K562 (cell line): Measurements from ENCODE around the gene B3GALT4. TPM values are rescaled to one million over a fixed set of nuclear protein-coding genes. Genes with fewer than 3 reads are reported as not detected.

Experiments
- ATAC-seq: fragments of 200-7000 bp; cut with Tn5 transposase; 3 replicates; pipeline ENCODE4 v1.9.1; 2020; ENCODE audit warnings: moderate library complexity
- BruUV-seq: library from RNA; stranded (reverse); fragments of 400-500 nt; replicated peaks from 2 replicates; lab custom pipeline; 2021; lab: Mats Ljungman, UMichigan
- CTCF ChIA-PET: fragments of 300-600 bp; formaldehyde crosslinking; extraction: SDS; loops from one replicate; lab custom pipeline; 2021; ENCODE audit warnings: low intra/inter-chr PET ratio; lab: Yijun Ruan, JAX
- POLR2A ChIA-PET: fragments of 300-600, 350-650 bp; sonication (Branson Sonifier 250); formaldehyde crosslinking; extraction: SDS; loops from one replicate; lab custom pipeline; 2021; ENCODE audit warnings: antibody characterized with exemption, inconsistent platforms; lab: Yijun Ruan, JAX
- DNase-seq, 4 experiments: peaks; one replicate each; pipeline versions ENCODE4 v3.0.0 to v3.0.0-alpha.2; 2011 to 2018; ENCODE audit warnings: low spot score in 3 of 4, mixed read lengths in 3 of 4; ENCODE audit errors: extremely low read depth in 1 of 4
- FAIRE-seq: peaks from 2 replicates; lab custom pipeline; 2011; peaks lifted over from hg19 to GRCh38; lab: Jason Lieb, UNC
- H2AFZ ChIP-seq: 2 replicates; pipeline ENCODE4 v1.6.0; 2011; ENCODE audit warnings: low read depth, low read length, control low read depth, inconsistent platforms
- H3K27ac ChIP-seq: fragments of 200-600 bp; 3 replicates; pipeline ENCODE4 v1.8.0; 2011; ENCODE audit warnings: low read depth, mild to moderate bottlenecking, control low read depth, inconsistent platforms, low read length, moderate library complexity, mixed read lengths; ENCODE audit errors: extremely low read depth
- H3K27me3 ChIP-seq, 2 experiments: fragments of 300-600 bp in 1 of 2; 2 replicates in 1 of 2; 3 replicates in 1 of 2; pipeline versions ENCODE4 v1.6.0 to v1.8.0; 2011; ENCODE audit warnings: inconsistent platforms in 2 of 2, low read length in 2 of 2, mild to moderate bottlenecking in 1 of 2, mixed read lengths in 1 of 2, moderate library complexity in 1 of 2; ENCODE audit not compliant: control insufficient read depth in 2 of 2, insufficient read depth in 2 of 2
- H3K36me3 ChIP-seq: fragments of 300-600 bp; 3 replicates; pipeline ENCODE4 v1.8.0; 2011; ENCODE audit warnings: mild to moderate bottlenecking, low read length, inconsistent platforms; ENCODE audit not compliant: control insufficient read depth, insufficient read depth
- H3K4me1 ChIP-seq, 2 experiments: fragments of 200-600 bp in 1 of 2; replicated peaks in 1 of 2; 2 replicates in 1 of 2; 3 replicates in 1 of 2; pipeline versions ENCODE4 v1.5.1 to v1.8.0; 2011; ENCODE audit warnings: inconsistent platforms in 2 of 2, low read length in 2 of 2, mild to moderate bottlenecking in 1 of 2, mixed read lengths in 1 of 2, moderate library complexity in 1 of 2; ENCODE audit not compliant: control insufficient read depth in 2 of 2, insufficient read depth in 2 of 2
- H3K4me2 ChIP-seq: 2 replicates; pipeline ENCODE4 v1.6.1; 2011; ENCODE audit warnings: low read length, control low read depth, inconsistent platforms, mixed read lengths; ENCODE audit not compliant: insufficient read depth
- H3K4me3 ChIP-seq: fragments of 200-600 bp; sonication (generic), shearing (Covaris generic); 2 replicates; pipeline ENCODE4 v1.5.1; 2016; ENCODE audit warnings: control low read depth, inconsistent platforms
- H3K79me2 ChIP-seq: fragments of 200-600 bp; 3 replicates; pipeline ENCODE4 v1.8.0; 2011; ENCODE audit warnings: low read length, inconsistent platforms; ENCODE audit not compliant: control insufficient read depth, insufficient read depth
- H3K9ac ChIP-seq, 2 experiments: 2 replicates each; pipeline versions ENCODE4 v1.6.0 to v1.6.1; 2011; ENCODE audit warnings: low read depth in 2 of 2, low read length in 2 of 2, control low read depth in 1 of 2, inconsistent platforms in 1 of 2, mild to moderate bottlenecking in 1 of 2, mixed read lengths in 1 of 2; ENCODE audit not compliant: insufficient read depth in 1 of 2
- H3K9me1 ChIP-seq: one replicate; pipeline ENCODE4 v1.6.0; 2011; ENCODE audit warnings: inconsistent platforms, mild to moderate bottlenecking, low read length, moderate library complexity; ENCODE audit not compliant: control insufficient read depth, insufficient read depth
- H3K9me3 ChIP-seq: replicated peaks from 2 replicates; pipeline ENCODE4 v1.5.1; 2011; ENCODE audit warnings: low read depth, low read length, inconsistent platforms; ENCODE audit not compliant: control insufficient read depth, insufficient read depth
- H4K20me1 ChIP-seq: replicated peaks from 2 replicates; pipeline ENCODE4 v1.6.1; 2011; ENCODE audit warnings: low read length, inconsistent platforms, mixed read lengths; ENCODE audit not compliant: control insufficient read depth, insufficient read depth
- ASH1L ChIP-seq: fragments of 450-650 bp; IDR thresholded peaks from 2 replicates; pipeline ENCODE4 v1.6.1; 2018; ENCODE audit warnings: borderline replicate concordance, mild to moderate bottlenecking, low read depth; ENCODE audit not compliant: partially characterized antibody
- BRF2 ChIP-seq: IDR thresholded peaks from 3 replicates; pipeline ENCODE4 v1.6.1; 2011; ENCODE audit warnings: borderline replicate concordance, mild to moderate bottlenecking; ENCODE audit not compliant: insufficient read length, insufficient read depth
- HMGN3 ChIP-seq: IDR thresholded peaks from 2 replicates; pipeline ENCODE4 v1.6.1; 2011; ENCODE audit warnings: borderline replicate concordance, low read depth, mild to moderate bottlenecking, mixed read lengths, low read length; ENCODE audit not compliant: insufficient read length; ENCODE audit errors: extremely low read depth
- L3MBTL2 ChIP-seq: fragments of 450-650 bp; IDR thresholded peaks from 2 replicates; pipeline ENCODE4 v1.6.1; 2016; ENCODE audit warnings: mild to moderate bottlenecking, moderate library complexity
- NR1H2 ChIP-seq: sonication (generic); formaldehyde crosslinking; IDR thresholded peaks from 2 replicates; pipeline ENCODE4 v1.4.0; 2020; ENCODE audit warnings: mild to moderate bottlenecking, missing genetic modification reagents
- RBBP5 ChIP-seq: fragments of 200-600 bp; sonication (generic); IDR thresholded peaks from 2 replicates; pipeline ENCODE4 v1.6.1; 2012; ENCODE audit warnings: borderline replicate concordance, mild to moderate bottlenecking, low read length, control low read depth, inconsistent platforms; ENCODE audit not compliant: insufficient read depth, poor library complexity, severe bottlenecking
- RERE ChIP-seq: sonication (generic); formaldehyde crosslinking; IDR thresholded peaks from 2 replicates; pipeline ENCODE4 v1.8.0; 2023; ENCODE audit warnings: missing genetic modification reagents, mild to moderate bottlenecking, borderline replicate concordance
- SMAD2 ChIP-seq: fragments of 150-350 bp; IDR thresholded peaks from 2 replicates; pipeline ENCODE4 v1.6.1; 2014; ENCODE audit warnings: low read depth, mild to moderate bottlenecking, low read length
- SRSF7 ChIP-seq: fragments of 200-400 bp; formaldehyde crosslinking; optimal IDR thresholded peaks from 2 replicates; pipeline ENCODE3; 2017; ENCODE audit warnings: mild to moderate bottlenecking, low read depth, low read length
- TAL1 ChIP-seq: fragments of 450-650 bp; IDR thresholded peaks from 2 replicates; pipeline ENCODE4 v1.6.1; 2016; ENCODE audit warnings: mild to moderate bottlenecking
- TSHZ1 ChIP-seq: fragments of 250-450 bp; sonication (Bioruptor Pico); IDR thresholded peaks from 2 replicates; pipeline ENCODE4 v1.4.0; 2020; ENCODE audit warnings: mild to moderate bottlenecking, moderate library complexity
- ZC3H4 ChIP-seq: sonication (generic); formaldehyde crosslinking; IDR thresholded peaks from 2 replicates; pipeline ENCODE4 v1.9.0; 2021; ENCODE audit warnings: missing genetic modification reagents, borderline replicate concordance
- WGBS: fragments of 100-300 bp; shearing (Covaris generic); methylation state at CpG from one replicate; pipeline ENCODE4 v1.1.6; 2016; ENCODE audit warnings: low coverage, mixed read lengths; ENCODE audit not compliant: insufficient coverage; ENCODE audit errors: missing lambda C conversion rate; 5-methylcytosine and 5-hydroxymethylcytosine counted together
- in situ Hi-C: fragments of 300-500 bp; cut with MboI; formaldehyde crosslinking; loops from 4 replicates; pipeline ENCODE4 v1.15.0; 2018; ENCODE audit warnings: inconsistent platforms, mixed read lengths
- intact Hi-C: fragments of 100-400 bp; cut with micrococcal nuclease; formaldehyde crosslinking; loops from 2 replicates; pipeline ENCODE4 v1.14.2; 2022
- polyA plus RNA-seq, 8 experiments: library from polyadenylated mRNA; depleted of rRNA in 4 of 8; stranded (reverse) in 5 of 8; unstranded in 3 of 8; fragments of >200 nt; fragmentation: Nextera tagmentation in 2 of 8; fragmentation: Illumina TruSeq in 1 of 8; extraction: Ambion mirVana in 2 of 8; extraction: Trizol in 1 of 8; gene quantifications; 2 replicates each; pipeline versions ENCODE4 v1.2.1 to v1.2.3, GENCODE V29; 2011 to 2014; ENCODE audit warnings: inconsistent platforms in 1 of 8, missing spikeins in 1 of 8
- total RNA-seq, 7 experiments: library from RNA; depleted of rRNA in 6 of 7; stranded (reverse); fragments of >200 nt in 6 of 7; fragmentation: Illumina TruSeq in 2 of 7; extraction: Trizol in 2 of 7; gene quantifications; 2 replicates each; pipeline versions ENCODE4 v1.2.1 to v1.2.3, GENCODE V29; 2011 to 2021; ENCODE audit warnings: low replicate concordance in 1 of 7

Gene B3GALT4
- total and polyA plus RNA-seq, 9 of the 15 experiments (the other 6 are each of a cell fraction or from before 2014, with no cell fraction given) = 0.11 to 1.3 (median 0.53) TPM; not detected in 1

- in situ Hi-C loops (no loop called here), intact Hi-C loops (no loop called here)
- 13% methylated on average over 6 of the region's 6 CpGs for WGBS
- 0 out of 2 replicates have a peak, but pooled peaks cover 3% of the 10 kb centered on the region for H4K20me1 ChIP-seq
- H3K9ac ChIP-seq = no peak overlapping the region
- ChIA-PET CTCF (no interaction called here), POLR2A (interaction anchor here (1.8 to 7.1 kb wide), 2 partner anchors 12 to 29 kb away, joined by 4 to 57 read pairs; partner anchors contain the start of gene RING1)
- ATAC-seq = no peak
- no peak for FAIRE-seq
- no peaks in the 10 kb centered on the region for H3K79me2 ChIP-seq
- no peaks in the 10 kb centered on the region for H3K4me1 ChIP-seq
- H3K9me1 ChIP-seq = no peaks in the 10 kb centered on the region
- H3K27ac ChIP-seq = no peak overlapping the region
- no peak overlapping the region for H3K4me3 ChIP-seq
- no peak overlapping the region for H2AFZ ChIP-seq
- H3K4me2 ChIP-seq = no peak overlapping the region
- DNase-seq = no peak
- peaks cover 56 to 73% of the 10 kb centered on the region in 2 experiments for H3K27me3 ChIP-seq
- H3K9me3 ChIP-seq = no peaks in the 10 kb centered on the region
- BruUV-seq = no TSS peak
- no peaks in the 10 kb centered on the region for H3K36me3 ChIP-seq
- no peak for TF ChIP-seq TSHZ1 (CRISPR knock-in tag)
- no peak for TF ChIP-seq RBBP5
- no peak for TF ChIP-seq HMGN3
- no peak for TF ChIP-seq RERE
- TF ChIP-seq TAL1 = no peak
- TF ChIP-seq BRF2 = no peak
- no peak for TF ChIP-seq SMAD2
- no peak for TF ChIP-seq NR1H2 (CRISPR knock-in tag)
- no peak for TF ChIP-seq ZC3H4
- no peak for TF ChIP-seq L3MBTL2
- no peak for TF ChIP-seq ASH1L
- no peak for TF ChIP-seq SRSF7
Observed at GRCh38 chr6:33236852-33237251, 40.1 kb upstream of the B3GALT4 start.
